ENCODE measurements around the gene PSMC5. TPM values are rescaled to one million over a fixed set of nuclear protein-coding genes. Genes with fewer than 3 reads are reported as not detected.

PSMC5 gene
- total and polyA plus RNA-seq, 4 donors = 51.0 to 87.4 (median 72.2) TPM

GRCh38 chr17:63833741-63834373 is 6.6 kb downstream of the PSMC5 start:
- TF ChIP-seq FOXA1 (IDR thresholded peaks at IDR 0.05) (no peak), ATF3 (IDR thresholded peaks at IDR 0.05) (no peak), NR2F2 (IDR thresholded peaks at IDR 0.05) (no peak), HNF4G (IDR thresholded peaks at IDR 0.05) (no peak), EGR1 (IDR thresholded peaks at IDR 0.05; ENCODE audit: low read depth in 2 of 2) (no peak), HNF4A (conservative IDR thresholded peaks at IDR 0.05) (no peak), GABPA (IDR thresholded peaks at IDR 0.05 in 1 of 2, conservative IDR thresholded peaks at IDR 0.05 in 1 of 2) (no peak), CTCF (IDR thresholded peaks at IDR 0.05; ENCODE audit: low read depth, low read length, missing input control) (no peak), TAF1 (conservative IDR thresholded peaks at IDR 0.05) (no peak), RAD21 (IDR thresholded peaks at IDR 0.05) (no peak), SP1 (IDR thresholded peaks at IDR 0.05) (no peak), YY1 (IDR thresholded peaks at IDR 0.05) (no peak), REST (IDR thresholded peaks at IDR 0.05) (no peak), FOXA2 (IDR thresholded peaks at IDR 0.05) (no peak)
- TF ChIP-seq, protein P1, sequence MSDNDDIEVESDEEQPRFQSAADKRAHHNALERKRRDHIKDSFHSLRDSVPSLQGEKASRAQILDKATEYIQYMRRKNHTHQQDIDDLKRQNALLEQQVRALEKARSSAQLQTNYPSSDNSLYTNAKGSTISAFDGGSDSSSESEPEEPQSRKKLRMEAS (IDR thresholded peaks at IDR 0.05) = no peak
- TF ChIP-seq, protein P2, sequence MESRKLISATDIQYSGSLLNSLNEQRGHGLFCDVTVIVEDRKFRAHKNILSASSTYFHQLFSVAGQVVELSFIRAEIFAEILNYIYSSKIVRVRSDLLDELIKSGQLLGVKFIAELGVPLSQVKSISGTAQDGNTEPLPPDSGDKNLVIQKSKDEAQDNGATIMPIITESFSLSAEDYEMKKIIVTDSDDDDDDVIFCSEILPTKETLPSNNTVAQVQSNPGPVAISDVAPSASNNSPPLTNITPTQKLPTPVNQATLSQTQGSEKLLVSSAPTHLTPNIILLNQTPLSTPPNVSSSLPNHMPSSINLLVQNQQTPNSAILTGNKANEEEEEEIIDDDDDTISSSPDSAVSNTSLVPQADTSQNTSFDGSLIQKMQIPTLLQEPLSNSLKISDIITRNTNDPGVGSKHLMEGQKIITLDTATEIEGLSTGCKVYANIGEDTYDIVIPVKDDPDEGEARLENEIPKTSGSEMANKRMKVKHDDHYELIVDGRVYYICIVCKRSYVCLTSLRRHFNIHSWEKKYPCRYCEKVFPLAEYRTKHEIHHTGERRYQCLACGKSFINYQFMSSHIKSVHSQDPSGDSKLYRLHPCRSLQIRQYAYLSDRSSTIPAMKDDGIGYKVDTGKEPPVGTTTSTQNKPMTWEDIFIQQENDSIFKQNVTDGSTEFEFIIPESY (IDR thresholded peaks at IDR 0.05) = no peak
- Histone ChIP-seq H3K27ac (ENCODE audit: low read depth in 1 of 2, low read length in 2 of 2) (no peak overlapping the region), H3K9me3 (ENCODE audit: control insufficient read depth in 4 of 4, low read length in 3 of 4) (no peaks in the 10 kb centered on the region), H3K4me1 (ENCODE audit: control insufficient read depth in 4 of 4, insufficient read depth in 4 of 4, low read length in 3 of 4) (peaks cover 9 to 21% (median 16%) of the 10 kb centered on the region in 4 donors), H3K9ac (ENCODE audit: low read depth in 1 of 2, low read length in 2 of 2) (no peak overlapping the region), H3K27me3 (ENCODE audit: control insufficient read depth in 4 of 4, insufficient read depth in 4 of 4, low read length in 3 of 4) (no peaks in the 10 kb centered on the region), H3K4me3 (ENCODE audit: low read depth in 1 of 3, low read length in 3 of 3) (no peak overlapping the region), H3K36me3 (ENCODE audit: control insufficient read depth in 4 of 4, insufficient read depth in 3 of 4, low read depth in 1 of 4, low read length in 3 of 4) (peaks cover 27 to 69% (median 60%) of the 10 kb centered on the region in 4 donors)
- WGBS = 95% methylated on average over 15 of the region's 15 CpGs
- DNase-seq (ENCODE audit: low spot score) = no peak
